HG02840 (cell line): Measurements from ENCODE around the gene ABCC3.

Source experiments
- ATAC-seq: cut with Tn5 transposase; IDR thresholded peaks from one replicate; pipeline ENCODE4 v1.9.1; 2021; ENCODE audit warnings: mild to moderate bottlenecking, moderate library complexity, moderate number of reproducible peaks; ENCODE audit not compliant: unreplicated experiment, low FRiP score

Gene ABCC3

DNA sequence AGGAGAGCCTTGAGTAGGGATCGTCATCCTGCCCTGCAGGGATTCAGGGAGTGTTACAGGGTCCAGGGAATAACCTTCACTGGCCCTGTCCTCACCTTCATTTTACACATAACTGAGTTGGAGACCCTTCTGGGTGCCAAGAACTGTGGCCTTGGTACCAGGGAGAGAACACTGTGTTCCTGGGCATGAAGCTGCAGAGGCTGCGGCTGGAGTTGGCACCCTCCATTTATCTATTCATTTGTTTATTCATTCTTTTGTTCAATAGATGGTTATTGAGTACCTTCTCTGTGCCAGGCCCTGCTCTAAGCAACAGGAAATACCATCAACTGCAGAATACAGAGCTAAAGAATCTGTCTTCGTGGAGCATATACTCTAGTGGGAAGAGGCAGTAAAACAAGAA, 6.7 kb downstream of the ABCC3 start:
- ATAC-seq, result no peak

DNA sequence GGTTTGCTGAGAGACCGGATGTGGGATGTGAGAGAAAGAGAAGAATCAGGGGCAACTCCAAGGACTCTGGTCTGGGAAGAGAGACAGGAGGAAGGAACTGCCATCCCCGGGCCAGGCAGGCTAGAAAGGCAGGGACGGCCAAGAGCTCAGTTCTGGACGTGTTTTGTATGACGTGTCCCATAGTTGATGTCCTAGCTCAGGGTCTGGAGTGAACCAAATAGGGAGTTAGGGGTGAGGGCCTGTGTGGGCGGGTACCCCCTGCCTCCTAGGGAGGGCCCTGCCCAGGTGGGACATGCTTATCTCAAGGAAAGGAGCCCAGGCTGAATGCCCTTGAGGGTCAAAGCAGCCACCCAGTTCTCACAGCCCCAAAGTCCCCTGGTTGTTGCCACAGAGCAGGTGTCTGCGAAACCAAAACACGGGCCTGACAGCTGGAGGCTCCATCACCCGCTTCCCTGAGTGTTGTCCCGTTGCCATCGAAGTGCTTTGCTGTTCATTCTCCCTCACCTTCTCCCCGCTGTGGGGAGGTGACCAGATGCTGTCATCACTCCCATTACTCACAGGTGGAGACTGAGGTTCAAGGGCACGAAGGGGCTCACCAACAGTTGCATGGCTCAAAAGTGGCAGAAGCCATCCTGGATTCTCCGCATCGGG, 7.5 kb downstream of the ABCC3 start:
- ATAC-seq, result no peak

- no peak for ATAC-seq
Measured at GRCh38 chr17:50642722-50643656, 8.3 kb downstream of the ABCC3 start.

DNA sequence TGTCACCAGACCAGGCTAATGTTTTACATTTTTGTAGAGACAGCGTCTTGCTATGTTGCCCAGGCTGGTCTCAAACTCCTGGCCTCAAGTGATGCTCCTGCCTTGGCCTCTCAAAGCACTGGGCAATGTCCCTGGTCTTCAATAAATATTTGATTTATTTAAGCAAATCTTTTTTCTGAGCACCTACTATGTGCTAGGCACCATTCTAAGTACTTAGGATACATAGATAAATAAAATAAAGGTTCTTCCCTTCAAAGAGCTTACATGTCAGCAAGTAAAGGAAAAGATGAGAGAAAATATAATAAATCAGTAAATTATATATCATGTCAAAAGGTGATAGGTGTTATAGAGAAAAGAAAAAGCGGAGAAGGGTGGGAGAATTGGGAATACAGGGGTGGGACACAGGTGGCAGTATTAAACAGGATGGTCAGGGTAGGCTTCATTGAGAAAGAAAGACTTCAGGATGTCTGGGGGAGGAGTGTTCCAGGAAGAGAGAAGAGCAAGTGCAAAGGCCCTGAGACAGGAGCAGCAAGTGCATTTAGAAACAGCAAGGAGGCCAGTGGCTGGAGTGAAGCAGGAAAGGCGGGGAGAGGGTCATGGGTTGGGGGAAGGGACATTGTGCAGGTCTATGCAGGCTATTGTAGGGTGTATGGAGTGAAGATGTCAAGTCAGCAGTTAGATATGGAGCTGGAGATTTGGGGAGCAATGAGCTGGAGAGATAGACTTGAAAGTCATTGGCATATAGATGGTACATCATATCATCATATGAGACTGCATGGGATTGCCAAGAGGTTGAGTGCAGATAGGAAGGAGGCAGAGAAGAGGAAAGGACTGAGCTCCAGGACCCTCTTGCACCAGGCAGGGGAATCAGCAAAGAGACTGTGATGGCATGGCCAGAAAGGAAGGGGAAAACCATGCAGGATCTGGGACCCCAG, 11.3 kb downstream of the ABCC3 start:
- ATAC-seq, result no peak

GRCh38 chr17:50647187-50647586, 12.5 kb downstream of the ABCC3 start:
- ATAC-seq, result no peak

- no peak for ATAC-seq
Measured at GRCh38 chr17:50649042-50649908, 14.6 kb downstream of the ABCC3 start.

DNA sequence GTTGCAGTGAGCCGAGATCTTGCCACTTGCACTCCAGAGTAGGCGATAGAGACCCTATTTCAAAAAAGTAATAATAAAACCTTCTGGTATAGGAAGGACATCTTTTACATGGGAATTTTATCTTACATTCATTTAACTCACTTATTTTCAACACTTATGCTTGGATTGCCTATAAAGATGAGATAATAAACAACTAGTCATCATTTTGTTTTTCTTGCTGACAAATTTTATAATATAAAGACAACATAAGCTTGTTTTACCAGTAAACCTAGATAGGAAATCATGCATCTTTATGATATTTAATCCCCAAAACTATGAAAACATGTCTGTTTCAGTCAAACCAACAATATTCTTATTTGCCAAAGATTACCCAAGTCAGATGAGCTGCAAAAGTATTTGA, 17.0 kb downstream of the ABCC3 start:
- ATAC-seq, result no peak

DNA sequence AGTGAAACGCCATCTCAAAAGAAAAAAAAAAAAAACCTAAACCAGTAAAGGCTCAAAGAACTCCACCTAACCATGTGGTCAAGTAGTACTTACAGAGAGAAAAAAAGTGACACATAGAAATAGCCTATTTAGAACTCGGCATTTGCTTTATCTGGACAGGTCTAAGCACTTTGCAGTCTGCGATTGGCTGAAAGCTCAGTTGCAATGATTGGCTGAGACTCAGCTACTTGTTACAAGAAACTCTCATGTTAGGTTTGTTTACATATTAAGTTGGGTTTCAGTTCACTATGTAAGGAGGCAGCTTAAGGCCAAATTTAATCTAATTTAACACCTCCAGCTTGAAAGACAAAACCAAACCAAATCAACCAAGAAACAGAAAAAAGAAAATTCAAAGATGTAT, 19.1 kb downstream of the ABCC3 start:
- no peak for ATAC-seq

DNA sequence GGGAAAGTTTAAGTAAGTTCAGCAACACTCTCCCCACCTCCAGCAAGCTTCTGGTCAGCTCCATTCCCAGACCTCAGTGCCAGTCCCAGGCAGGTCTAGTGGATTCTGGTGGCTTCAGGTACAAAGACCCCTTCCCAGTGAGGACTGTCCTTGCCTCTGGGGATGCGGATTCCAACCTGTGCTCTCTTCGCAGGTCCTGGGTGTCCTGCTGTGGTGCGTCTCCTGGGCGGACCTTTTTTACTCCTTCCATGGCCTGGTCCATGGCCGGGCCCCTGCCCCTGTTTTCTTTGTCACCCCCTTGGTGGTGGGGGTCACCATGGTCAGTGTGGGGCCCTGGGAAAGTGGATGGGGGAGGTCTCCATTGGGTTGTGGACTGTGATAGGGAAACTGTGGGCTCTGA, 21.8 kb downstream of the ABCC3 start:
- ATAC-seq, result no peak

DNA sequence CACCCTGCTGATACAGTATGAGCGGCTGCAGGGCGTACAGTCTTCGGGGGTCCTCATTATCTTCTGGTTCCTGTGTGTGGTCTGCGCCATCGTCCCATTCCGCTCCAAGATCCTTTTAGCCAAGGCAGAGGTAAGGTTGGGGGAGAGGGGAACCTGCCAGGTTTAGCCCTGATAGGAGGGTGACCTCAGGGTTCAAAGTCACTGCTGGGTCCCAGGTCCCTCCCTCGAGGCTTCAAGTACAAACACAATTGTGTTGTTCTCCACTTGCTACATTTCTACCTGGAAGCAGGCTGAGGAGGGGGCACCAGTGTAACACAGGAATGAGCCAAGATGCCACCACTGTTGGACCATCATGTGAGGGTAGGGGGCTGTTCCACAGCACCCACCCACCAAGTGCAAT, 22.4 kb downstream of the ABCC3 start:
- ATAC-seq, result no peak

GRCh38 chr17:50657627-50658026, 22.9 kb downstream of the ABCC3 start:
- no peak for ATAC-seq

DNA sequence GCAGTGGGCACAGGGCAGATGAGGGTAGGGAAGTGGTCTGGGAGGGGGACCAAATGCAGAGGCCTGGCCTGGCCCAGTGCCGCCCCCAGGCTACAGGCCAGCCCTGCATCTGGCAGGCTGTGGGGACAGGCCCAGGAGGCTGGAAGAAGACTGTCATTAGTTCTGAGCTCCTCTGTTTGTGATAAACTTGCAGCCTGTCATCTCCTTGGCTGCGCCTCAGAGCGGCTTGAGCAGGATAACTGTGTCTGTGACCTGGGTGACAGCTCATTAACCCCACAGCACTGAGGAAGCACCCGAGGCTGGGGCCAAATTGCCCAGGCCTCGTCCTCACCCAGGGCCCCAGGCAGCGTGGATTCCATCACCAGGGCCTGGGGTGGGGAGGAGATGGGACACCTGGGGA, 23.9 kb downstream of the ABCC3 start:
- ATAC-seq, result no peak

GRCh38 chr17:50659179-50659578, 24.5 kb downstream of the ABCC3 start:
- no peak for ATAC-seq

DNA sequence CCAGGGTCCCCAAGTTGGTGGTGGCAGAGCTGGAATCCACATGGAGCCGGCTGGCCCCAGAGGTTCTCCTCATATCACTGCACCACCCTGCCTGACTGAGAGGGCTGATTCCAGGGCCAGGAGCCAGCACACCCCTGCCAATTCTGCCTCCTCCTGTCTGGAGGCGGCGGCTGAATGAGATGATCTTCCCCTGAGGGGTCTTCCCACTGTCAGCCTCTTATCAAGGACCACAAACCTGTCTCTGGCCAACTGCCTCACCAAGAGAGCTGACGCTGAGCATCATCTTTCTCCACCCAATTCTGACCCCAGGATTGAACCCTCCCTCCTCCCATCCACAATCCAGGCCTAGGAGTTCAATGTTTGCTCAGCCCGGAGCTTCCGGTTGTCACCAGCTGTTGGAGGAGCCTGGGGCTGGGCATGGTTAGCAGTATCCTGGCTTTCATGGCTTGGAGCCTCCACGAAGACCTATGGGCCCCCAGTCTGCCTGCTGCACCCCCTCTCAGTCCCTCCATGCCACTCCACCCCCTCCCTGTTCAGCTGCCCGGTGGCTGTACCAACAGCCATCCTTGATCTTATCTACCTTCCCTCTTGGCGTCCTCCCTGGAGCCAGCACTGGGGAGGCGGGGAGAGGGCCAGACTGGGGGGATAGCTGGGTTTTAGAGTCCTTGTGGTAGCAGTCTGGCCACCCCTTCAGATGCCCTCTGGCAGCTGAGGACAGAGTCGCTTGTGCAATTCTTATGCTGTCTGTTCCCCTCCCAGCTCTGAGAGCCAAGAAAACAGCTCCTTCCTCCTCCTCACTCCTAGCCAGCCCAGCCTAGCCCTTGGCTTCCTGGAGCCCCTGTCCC, 25.6 kb downstream of the ABCC3 start:
- no peak for ATAC-seq

- no peak for ATAC-seq
Measured at GRCh38 chr17:50660887-50661345, 26.2 kb downstream of the ABCC3 start.

GRCh38 chr17:50661348-50661747, 26.7 kb downstream of the ABCC3 start:
- ATAC-seq, result no peak

DNA sequence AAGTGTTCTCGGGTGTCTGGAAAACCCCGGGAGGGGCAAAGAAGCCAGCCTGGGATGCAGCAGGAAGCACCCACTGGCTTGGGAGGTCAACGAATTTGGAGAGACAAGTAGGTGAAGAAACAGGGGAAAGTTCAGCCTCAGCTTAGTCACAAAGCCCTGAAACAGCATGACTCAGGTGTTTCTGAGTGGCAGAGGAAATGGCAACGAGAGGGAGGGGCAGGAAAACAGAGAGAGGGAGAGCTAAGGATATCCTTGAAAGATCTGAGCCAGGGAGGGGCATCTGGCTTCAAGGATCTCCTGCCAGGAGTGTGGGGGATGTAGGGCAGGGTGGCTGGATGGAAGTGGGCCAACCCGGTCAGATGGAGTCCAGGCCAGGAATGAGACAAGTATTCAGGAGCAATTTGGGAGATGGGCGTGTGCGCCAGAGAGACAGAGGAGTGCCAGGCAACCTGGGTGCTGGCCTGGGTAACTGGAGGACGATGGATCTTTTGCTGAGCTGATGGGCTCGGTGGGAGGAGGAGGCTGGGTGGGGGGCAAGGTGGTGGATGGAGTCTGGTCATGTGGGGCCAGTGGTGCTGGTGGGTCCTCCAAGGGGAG, 27.2 kb downstream of the ABCC3 start:
- no peak for ATAC-seq

DNA sequence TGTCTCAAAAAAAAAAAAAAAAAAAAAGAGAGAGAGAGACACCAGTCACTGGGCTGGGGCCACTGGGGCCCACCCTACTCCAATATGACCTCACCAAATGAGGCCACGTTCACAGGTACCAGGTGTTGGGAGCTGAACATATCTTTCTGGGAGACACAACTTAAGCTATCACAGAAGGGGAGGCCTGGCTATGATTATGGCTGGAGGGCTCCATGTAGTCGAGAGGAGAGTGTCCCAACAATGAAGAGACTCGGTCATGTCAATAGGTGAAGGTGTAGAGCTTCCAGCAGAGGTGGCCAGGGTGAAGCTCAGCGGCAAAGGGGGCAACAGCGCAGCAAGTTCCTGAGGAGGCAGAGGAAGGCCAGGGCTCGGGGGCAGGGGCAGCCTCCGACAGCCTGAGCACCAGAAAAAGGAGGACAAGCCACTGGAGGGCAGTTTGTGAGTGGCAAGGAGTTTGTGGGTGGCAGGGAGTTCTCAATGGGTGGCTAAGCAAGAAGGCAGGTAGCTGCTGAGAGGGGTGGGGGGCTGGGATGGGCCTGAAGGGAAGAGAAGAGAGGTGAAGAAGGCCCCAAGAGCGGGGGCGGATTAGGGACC, 28.0 kb downstream of the ABCC3 start:
- no peak for ATAC-seq
